Midbrain (tissue), 1 donor: Measurements from ENCODE around the gene DGKK.

Experiments used
- DNase-seq: peaks from one replicate; lab custom pipeline; 2025; lab: John Stamatoyannopoulos, UW

Gene DGKK

GRCh38 chrX:50470103-50471031 is at the start of gene DGKK:
Gene DGKK (minus strand): TSS chrX:50470825. CDS start chrX:50470678, 147 bp downstream.
- no peak for DNase-seq

- DNase-seq, result no peak
These were observed 44.2 kb upstream of the DGKK start for GRCh38 chrX:50514811-50515210.

- no peak for DNase-seq
These were observed 26.5 kb upstream of the DGKK start for GRCh38 chrX:50497114-50497513.

GRCh38 chrX:50495616-50496015 is 25.0 kb upstream of the DGKK start:
- DNase-seq, result no peak

- DNase-seq, result no peak
These were observed 22.1 kb upstream of the DGKK start for GRCh38 chrX:50492720-50493119.

- no peak for DNase-seq
These were observed 14.0 kb upstream of the DGKK start for GRCh38 chrX:50484662-50485061.

- no peak for DNase-seq
These were observed 12.7 kb upstream of the DGKK start for GRCh38 chrX:50483283-50483682.

GRCh38 chrX:50475208-50475607 is 4.6 kb upstream of the DGKK start:
- no peak for DNase-seq

- DNase-seq, result no peak
These were observed 765 bp upstream of the DGKK start for GRCh38 chrX:50471390-50471789.

- no peak for DNase-seq
These were observed 1.4 kb downstream of the DGKK start for GRCh38 chrX:50469206-50469605.

GRCh38 chrX:50459615-50460014 is 11.0 kb downstream of the DGKK start:
- no peak for DNase-seq

GRCh38 chrX:50458483-50458882 is 12.1 kb downstream of the DGKK start:
- no peak for DNase-seq

- DNase-seq, result no peak
These were observed 13.7 kb downstream of the DGKK start for GRCh38 chrX:50456712-50457484.

- DNase-seq, result no peak
These were observed 17.8 kb downstream of the DGKK start for GRCh38 chrX:50452782-50453181.

- no peak for DNase-seq
These were observed 20.3 kb downstream of the DGKK start for GRCh38 chrX:50450324-50450723.

- DNase-seq, result no peak
These were observed 22.1 kb downstream of the DGKK start for GRCh38 chrX:50448565-50448964.

- no peak for DNase-seq
These were observed 23.1 kb downstream of the DGKK start for GRCh38 chrX:50447535-50447934.

- DNase-seq, result no peak
These were observed 28.1 kb downstream of the DGKK start for GRCh38 chrX:50442426-50443116.

GRCh38 chrX:50436797-50437196 is 33.8 kb downstream of the DGKK start:
- DNase-seq, result no peak

GRCh38 chrX:50432829-50433289 is 37.8 kb downstream of the DGKK start:
- no peak for DNase-seq

GRCh38 chrX:50431623-50432022 is 39.0 kb downstream of the DGKK start:
- DNase-seq, result no peak

- DNase-seq, result no peak
These were observed 39.6 kb downstream of the DGKK start for GRCh38 chrX:50430917-50431575.
